HG02840 (cell line): ENCODE measurements around the gene PCNX2.
"Not testable (repeated sequence)": the region's sequence is repeated elsewhere in the genome, so short reads cannot be mapped to it uniquely, and the experiment has no call there.

Experiments used
- ATAC-seq: cut with Tn5 transposase; IDR thresholded peaks from one replicate; pipeline ENCODE4 v1.9.1; 2021; ENCODE audit warnings: mild to moderate bottlenecking, moderate library complexity, moderate number of reproducible peaks; ENCODE audit not compliant: unreplicated experiment, low FRiP score

PCNX2 gene

DNA sequence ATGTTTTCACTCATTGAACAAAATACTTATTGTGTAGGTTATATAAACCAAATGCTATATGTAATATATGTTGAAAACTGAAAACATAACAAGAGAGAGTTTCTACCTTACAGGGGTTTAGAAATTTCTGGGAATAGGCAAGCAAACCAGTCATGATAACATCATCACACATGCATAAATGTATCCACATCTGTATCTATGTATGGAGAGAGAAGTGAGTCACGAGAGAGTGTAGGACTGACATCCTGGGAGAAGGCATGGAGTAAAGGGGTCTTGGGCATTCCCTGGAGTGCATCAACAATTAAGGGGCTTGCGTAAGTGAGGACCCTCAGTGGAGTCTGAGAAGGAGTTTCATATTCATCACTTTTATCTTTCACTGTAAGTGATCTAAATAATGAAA lies 65.5 kb downstream of the PCNX2 start:
- no peak for ATAC-seq

DNA sequence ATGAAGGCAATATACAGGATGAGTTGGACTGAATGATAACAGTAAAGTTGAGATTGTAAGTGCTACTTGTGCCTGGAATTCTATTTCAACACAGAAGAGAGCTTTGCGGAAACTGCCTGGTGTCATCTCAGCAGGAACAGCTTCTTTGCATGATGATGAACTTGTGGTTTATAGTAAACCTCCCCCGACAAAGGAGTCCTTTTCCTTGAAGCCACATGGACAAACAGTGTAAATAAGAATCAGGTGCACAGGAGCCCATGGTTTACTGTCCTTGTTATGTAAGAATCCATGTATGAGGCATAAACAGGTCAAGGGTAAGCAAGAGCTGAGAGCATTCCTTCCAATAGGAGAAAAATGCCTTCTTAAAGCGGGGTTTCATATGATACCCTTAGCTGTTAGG lies 66.2 kb downstream of the PCNX2 start:
- ATAC-seq, result no peak

DNA sequence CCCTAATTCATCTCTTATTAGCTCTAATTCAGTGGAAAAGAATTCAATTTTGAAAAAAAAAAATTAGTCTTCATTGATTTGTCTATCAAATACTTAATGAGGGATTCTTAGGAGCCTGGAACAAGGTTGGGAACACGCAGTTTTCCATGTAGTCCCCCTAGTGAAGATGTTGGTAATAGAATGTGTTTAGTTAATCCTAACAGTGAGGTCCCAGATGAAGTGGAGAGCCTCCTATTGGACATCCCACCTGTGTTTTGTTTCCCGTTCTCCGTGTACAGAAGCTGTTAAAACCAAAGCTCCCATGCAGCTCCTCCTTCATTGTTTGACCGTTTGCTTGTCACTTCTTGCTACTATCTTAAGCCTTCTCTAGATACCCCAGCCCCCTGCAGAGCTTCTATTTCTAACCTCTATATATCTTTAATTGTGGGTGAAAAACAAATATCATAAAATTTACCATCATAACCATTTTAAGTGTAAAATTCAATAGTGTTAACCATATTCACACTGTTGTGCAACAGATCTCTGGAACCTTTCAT lies 67.5 kb downstream of the PCNX2 start:
- no peak for ATAC-seq

DNA sequence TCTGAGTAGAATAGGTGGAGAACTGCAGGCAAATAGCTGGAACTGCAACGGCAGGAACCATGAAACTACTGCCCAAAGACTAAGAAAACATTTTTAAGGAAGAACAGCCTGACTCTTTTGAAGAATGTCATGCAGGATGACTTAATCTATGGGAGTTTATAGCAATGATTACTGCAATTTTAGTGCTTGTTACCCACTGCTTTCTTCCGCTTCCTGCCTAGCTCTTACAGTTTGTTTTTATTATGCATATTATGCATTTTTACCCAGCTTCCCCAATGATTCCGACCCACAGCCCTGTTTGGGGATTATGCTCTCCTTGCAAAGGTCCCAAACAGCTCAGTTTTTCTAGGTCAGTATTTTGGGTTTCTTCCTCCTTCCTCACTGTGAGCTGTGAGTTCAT lies 71.2 kb downstream of the PCNX2 start:
- no peak for ATAC-seq

DNA sequence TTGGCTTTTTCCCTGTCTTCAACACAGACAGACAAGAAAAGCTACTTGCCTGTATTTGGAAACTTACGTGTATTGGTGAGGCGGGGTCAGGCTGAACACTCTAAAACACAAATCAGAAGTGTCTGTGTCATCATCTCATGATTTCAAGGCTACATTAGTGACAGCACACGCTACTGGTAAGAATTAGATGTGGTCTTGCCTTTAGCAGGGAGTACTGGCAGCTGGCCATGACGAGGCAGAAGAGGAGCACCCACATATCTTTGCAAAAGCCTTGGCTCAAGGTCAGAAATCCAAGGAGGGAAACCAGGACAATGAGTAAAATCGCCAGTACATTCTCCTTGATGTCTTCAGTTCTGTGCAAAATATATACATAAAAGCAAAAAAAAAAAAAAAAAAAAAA lies 77.7 kb downstream of the PCNX2 start:
- no peak for ATAC-seq

DNA sequence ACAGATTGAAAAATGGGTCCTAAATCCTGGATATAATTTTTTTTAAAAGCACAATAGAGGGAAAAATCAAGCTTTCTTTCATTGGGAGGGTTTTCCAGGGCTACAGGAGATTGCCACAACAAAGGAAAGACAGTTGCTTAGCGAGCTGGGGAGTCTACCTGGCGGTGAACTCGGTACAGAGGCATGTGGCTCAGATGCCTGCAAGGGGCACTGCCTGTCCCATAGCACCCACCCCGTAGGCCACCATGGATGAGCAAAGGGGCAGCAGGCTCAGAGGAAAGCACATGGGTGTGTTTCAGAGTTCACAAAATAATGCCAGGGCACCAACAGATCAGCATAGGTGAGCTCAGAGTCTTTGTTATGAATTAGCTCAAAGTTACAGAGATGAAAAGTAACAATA lies 79.5 kb downstream of the PCNX2 start:
- no peak for ATAC-seq

DNA sequence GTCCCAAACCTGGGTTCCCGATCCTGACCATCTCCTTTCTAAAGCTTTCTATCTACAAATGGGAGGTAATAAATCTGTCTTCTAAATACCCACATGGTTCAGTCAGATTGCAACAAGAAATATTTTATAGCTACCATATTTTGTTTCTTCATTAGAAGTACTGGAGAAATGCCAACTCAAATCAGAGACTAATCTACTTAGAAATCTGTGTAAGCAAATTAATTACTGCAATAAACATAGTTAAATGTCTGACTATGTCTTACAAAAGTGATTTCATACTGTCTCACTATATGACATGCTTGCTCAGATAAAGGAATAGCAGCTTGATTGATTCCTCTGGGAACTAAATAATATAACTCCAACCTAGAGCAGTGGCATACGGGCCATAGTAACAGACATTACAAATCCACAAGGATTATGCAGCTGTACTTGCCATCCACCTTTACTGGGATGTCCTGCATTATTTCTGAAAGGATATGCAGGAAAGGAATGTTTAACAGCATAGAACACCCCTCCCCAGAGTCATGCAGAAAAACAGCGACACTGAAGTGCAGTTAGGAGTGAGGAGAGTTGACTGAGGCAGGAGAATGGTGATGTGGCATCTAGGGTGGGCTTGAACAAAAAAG lies 80.3 kb downstream of the PCNX2 start:
- no peak for ATAC-seq

DNA sequence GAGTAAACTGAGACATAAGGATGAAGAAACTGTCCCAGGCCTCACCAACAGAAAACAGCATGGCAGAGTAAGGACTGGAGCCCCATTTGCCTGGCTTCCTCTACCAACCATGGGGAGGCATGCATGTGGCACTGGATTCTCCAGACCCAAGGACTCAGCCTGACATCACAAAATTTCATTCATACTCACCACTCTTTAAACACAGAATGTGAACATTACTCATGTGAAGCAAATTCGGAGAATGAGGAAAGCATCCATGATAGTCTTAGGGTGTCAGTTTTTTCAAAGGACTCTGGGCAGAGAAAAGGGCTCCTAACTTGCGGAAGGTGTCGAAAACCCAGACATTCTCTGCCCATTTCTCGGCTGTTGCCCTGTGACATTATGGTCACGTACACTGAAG lies 83.9 kb downstream of the PCNX2 start:
- ATAC-seq, result no peak

DNA sequence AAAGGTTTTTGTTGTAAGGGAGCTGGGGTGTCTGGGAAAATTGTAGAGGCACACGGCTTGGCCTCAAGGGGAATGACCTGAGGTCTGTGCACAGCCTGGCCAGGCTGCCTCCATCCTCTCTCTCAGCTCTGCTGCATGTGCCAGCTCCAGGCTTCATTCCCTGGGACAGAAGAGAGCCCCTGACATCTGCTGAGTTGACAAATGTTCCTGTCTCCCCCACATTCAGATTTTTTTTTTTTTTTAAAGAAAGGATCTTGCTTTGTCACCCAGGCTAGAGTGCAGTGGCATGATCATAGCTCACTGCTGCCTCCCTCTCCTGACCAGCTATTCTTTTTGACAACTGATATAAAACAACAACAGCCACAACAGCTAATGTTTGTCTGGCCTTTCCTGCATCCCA lies 84.4 kb downstream of the PCNX2 start:
- no peak for ATAC-seq

DNA sequence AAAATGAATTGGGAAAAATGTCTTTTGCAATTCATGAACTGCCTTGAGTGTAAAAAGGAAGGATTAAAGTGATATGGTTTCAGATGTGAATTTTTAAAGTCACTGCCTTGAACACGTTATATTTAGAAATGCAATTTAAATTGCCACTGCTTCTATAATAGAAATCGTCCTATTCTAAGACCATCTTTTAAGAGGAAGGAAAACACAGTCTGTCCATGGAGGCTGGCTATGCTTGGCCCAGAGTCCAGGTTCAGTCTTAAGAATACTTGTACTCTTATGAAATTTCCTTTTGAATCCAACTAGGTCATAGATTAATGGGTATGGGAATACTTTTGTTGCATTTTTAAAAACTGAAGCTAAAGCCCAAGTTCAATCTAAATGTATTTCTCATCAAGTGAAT lies 86.0 kb downstream of the PCNX2 start:
- no peak for ATAC-seq

DNA sequence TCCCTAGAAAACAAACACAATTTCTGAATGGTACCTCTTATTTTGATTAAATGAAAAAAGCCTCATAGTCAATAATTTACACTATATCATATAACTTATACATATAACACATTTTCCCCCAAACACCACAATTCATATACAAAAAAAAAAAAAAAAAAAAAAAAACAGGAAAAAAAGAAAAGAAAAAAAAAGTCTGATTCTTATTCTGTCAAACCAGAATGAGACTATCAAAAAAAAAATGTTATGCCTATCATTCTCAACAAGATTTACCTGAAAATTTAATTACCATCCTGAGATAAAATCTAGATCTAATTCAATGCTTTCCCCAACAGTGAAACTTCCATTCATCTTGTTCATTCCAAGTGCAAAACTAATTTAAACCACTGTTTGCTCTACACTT lies 86.8 kb downstream of the PCNX2 start:
- ATAC-seq, result no peak

DNA sequence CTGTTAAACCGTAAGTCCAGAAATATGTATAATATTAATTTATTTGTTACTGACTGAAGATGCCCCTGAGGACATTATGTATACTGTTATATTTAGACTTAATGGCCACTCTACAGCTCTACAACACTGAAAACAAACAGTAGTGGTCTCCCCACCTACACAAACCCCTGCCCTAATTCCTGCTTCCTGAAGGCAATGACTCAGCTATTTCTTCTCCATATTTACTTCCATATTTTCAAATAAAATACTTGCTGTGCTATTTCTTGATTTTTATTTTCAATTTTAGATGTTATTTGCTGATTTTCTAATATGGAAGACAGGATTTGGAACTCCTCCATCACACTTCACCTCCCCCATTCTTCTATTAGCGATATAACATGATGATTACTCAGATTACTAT lies 97.6 kb downstream of the PCNX2 start:
- no peak for ATAC-seq

DNA sequence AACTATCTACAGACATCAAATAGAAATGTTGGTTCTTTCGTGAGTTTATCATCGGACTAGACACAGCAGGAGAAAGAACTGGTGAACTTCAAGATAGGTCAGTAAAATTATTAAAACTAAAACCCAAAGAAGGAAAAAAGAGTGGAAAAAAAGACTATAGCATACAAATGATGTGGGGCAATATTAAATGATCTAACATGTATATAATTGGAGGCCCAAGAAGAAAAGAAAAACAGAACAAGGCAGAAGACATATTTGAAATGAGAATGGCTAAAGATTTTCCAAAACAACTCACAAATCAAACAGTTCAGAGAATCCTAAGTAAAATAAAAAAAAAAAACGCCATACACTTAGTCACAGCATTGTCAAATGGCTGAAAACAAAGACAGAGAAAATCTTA lies 101.8 kb downstream of the PCNX2 start:
- no peak for ATAC-seq

DNA sequence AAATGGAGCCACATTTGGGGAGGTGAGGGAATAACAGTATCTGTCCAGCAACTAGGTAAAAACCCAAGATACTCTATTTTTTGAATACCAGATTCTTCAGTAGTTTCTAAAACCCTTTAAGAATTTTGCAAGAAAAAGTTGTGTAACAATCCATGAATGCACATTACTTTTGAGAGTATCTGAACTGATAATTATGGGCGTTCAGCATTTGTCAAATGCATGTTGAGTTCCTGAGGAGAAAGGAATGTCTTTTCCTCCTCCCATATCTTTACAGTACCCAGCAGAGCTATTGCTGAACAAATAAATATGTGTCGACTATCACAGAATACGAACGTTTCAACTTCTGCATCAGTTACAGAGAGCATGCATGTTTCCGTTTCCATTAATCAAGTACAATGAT lies 104.5 kb downstream of the PCNX2 start:
- no peak for ATAC-seq

DNA sequence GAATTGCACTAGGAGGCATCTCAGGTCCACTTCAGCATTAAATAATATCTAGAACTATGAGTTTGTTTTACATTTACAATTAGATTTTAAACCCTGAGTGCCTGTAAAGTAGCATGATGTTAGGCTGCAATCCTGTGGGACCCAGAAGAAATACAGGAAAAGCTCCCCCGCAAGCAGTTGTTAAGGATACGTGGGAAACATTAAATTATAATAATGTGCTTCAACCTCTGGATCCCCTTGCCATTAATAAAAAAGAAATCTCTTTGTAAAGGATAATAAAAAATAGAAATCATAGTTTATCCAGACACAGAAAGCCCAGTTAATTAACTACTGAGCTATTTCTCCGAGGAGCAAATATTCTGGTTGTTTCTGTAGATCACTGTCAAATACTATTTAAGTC lies 106.0 kb downstream of the PCNX2 start:
- ATAC-seq, result no peak

DNA sequence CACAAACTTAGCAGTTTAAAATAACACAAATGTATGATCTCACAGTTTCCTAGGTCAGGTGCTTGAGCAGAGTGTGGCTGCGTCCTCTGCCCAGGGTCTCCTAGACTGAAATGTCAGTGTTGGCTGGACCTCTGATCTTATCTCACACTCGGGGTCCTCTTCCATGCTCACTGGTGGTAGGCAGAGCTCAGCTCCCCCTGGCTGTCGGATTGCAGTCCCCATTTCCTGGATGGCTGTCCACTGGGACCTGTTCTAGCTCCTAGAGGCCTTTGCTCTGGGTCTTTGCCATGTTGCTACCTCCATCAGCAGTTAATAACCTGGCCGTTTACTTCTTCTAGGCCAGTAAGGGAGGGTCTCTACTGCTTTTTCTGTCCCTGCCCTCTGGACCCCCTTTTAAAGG lies 107.5 kb downstream of the PCNX2 start:
- no peak for ATAC-seq

DNA sequence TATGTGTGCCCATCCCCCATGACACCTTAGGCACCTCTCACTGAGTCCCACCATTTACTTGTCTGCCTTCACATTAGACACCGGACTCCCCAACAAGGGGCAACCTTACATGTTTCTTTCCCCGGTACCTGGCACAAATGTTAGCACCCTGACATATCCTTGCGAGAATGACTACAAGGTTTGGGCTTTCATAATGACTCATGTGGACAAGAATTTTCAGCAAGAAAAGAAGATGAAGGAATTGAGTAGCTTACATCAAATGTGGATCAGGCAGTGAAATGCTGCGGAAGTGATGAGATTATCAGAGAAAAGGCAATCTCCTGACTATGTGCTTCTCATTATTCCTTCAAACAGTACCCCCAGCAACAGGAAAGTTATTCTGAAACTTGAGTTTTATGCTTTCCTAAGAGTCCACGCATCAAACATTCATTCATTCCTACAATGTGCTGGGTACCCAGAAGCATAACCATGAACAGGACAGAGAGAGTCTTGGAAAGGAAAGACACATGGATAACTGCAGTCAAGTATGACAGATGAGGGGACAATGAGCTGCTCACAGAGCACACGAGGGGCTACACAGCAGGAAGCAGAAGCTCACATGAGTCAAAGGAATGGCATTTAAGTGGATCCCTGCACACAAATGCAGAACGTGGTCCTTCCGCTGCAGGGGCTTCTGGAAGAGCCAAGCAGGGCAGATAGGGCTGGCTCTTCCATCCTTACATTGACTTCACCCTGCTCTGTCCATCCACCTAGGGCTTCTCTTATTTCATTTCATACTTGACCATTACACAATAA lies 112.1 kb downstream of the PCNX2 start:
- ATAC-seq, result no peak

DNA sequence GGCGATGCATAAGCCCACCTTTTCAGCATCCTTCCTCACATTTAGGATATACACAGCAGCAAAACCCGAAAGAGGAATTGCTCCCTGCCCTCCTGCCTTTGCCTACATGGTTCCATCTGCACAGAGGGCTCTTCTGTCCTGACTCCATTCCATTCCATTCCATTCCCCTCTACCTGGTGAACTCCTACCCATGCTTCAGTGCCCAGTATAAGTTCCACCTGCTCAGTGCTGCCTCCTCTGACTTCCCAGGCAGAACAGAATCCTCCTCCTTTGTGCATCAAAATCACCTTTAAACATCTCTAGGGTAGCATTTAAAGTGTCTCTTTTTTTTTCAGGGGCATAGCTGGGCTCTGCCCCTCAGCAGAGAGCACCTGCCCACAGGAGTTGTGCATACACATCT lies 112.9 kb downstream of the PCNX2 start:
- no peak for ATAC-seq

DNA sequence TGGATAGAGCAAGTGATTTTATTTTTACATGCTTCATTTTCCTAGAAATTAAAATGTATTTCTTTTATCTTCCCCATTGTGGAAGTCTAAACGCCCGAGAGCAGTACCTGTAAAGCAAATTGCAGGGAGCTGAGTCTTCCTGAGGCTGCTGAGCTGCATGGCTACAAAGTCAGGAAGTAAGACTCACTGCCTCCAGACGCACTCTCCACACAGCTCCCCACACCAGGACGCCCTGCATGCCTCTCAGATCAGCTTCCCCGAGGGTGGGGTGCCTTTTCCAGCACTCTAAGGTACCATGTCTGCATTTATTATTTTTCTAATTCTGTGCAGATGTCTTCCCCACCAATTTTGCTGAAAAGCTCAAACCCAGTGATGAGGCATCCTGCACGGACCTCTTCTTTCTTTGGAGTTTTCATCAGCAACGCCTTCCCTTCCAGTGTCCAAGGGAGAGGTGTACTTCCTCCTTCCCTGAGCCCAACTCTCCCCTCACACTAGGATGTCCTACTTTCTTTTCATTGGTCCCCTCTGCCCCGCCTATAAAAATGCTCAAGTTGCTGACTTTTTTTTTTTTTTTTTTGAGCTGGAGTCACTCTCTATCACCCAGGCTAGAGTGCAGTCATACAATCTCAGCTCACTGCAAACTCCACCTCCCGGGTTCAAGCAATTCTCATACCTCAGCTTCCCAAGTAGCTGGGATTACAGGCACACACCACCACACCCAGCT lies 114.7 kb downstream of the PCNX2 start:
- no peak for ATAC-seq

DNA sequence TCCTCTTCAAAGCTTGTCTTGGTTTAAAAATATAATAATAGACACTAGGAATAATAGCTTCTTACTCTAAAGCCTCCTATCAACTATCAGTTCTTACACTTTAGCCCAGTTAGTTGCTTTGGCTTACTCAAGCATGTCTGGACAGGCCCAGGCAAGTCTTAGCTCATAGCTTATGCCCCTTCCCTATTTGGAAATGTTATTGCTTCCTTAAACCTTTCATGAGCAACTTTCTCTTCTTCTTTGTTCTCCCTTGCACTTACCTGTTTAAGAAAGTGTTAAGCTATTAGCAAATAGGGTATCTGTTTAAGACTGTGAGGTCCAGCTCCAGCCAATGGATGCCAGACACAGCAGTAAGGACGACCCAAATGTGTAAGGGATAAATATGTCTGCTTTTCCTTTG lies 115.9 kb downstream of the PCNX2 start:
- not testable (repeated sequence) for ATAC-seq

DNA sequence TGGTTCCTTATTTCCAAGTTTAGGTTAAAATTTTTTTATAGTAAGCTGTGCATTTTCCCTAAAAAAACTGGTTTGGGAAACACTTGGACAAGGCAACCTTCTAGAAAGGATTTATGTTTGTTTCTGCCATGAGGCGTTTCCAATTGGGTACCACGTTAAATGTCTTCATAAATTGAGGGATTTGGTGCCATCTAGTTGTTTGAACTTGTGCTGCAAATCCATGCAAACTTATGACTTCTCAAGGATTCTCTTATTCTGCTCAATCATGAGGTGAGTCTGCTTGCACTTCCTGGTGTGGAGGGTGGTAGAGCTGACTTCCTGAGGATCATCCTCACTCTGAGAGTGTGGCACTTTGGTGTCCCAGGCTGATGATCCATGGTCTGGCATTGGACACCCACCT lies 123.3 kb downstream of the PCNX2 start:
- ATAC-seq, result no peak
